Neural progenitor cell (in vitro differentiated cells): Measurements from ENCODE around the gene ADAM11. TPM values are rescaled to one million over a fixed set of nuclear protein-coding genes. Genes with fewer than 3 reads are reported as not detected.
"Not testable (repeated sequence)": the region's sequence is repeated elsewhere in the genome, so short reads cannot be mapped to it uniquely, and the experiment has no call there.

ENCODE experiments used
- DNase-seq: peaks from one replicate; pipeline ENCODE4 v3.0.0-alpha.2; 2016; ENCODE audit warnings: low spot score
- H2AFZ ChIP-seq: fragments of 200-600 bp; sonication (generic); replicated peaks from 2 replicates; pipeline ENCODE4 v1.6.1; 2016; ENCODE audit warnings: antibody characterized with exemption
- H3F3A ChIP-seq: fragments of 200-600 bp; sonication (generic); 2 replicates; pipeline ENCODE4 v1.6.1; 2016; ENCODE audit warnings: antibody characterized with exemption, low read depth
- H3K27ac ChIP-seq: fragments of 200-600 bp; sonication (generic); 2 replicates; pipeline ENCODE4 v1.5.1; 2016; ENCODE audit warnings: mild to moderate bottlenecking
- H3K27me3 ChIP-seq: fragments of 200-600 bp; sonication (generic); 2 replicates; pipeline ENCODE4 v1.6.1; 2016; ENCODE audit warnings: mild to moderate bottlenecking, moderate library complexity
- H3K36me3 ChIP-seq: fragments of 200-600 bp; sonication (generic); 2 replicates; pipeline ENCODE4 v1.5.1; 2016
- H3K4me1 ChIP-seq: fragments of 200-600 bp; sonication (generic); 2 replicates; pipeline ENCODE4 v1.6.1; 2016; ENCODE audit warnings: mixed run types
- H3K4me2 ChIP-seq: fragments of 200-600 bp; sonication (generic); 2 replicates; pipeline ENCODE4 v1.6.1; 2016
- H3K4me3 ChIP-seq: fragments of 200-600 bp; sonication (generic); 2 replicates; pipeline ENCODE4 v1.5.1; 2016
- H3K79me2 ChIP-seq: fragments of 200-600 bp; sonication (generic); 2 replicates; pipeline ENCODE4 v1.6.1; 2016; ENCODE audit warnings: low read depth
- H3K9ac ChIP-seq: fragments of 200-600 bp; sonication (generic); 2 replicates; pipeline ENCODE4 v1.6.1; 2016
- H3K9me3 ChIP-seq: fragments of 200-600 bp; sonication (generic); 2 replicates; pipeline ENCODE4 v1.5.1; 2016; ENCODE audit warnings: low read depth
- H4K20me1 ChIP-seq: fragments of 200-600 bp; sonication (generic); 2 replicates; pipeline ENCODE4 v1.6.1; 2016; ENCODE audit warnings: low read depth
- H3K27ac Mint-ChIP-seq: 3 replicates; pipeline ENCODE4 v1.8.0; 2021; ENCODE audit warnings: mixed read lengths
- H3K27me3 Mint-ChIP-seq: 2 replicates; pipeline ENCODE4 v1.8.0; 2022; ENCODE audit warnings: low read depth, mild to moderate bottlenecking, inconsistent platforms, moderate library complexity, mixed read lengths; ENCODE audit not compliant: insufficient read depth
- H3K36me3 Mint-ChIP-seq: 3 replicates; pipeline ENCODE4 v1.8.0; 2021; ENCODE audit warnings: mixed read lengths
- H3K4me1 Mint-ChIP-seq: 3 replicates; pipeline ENCODE4 v1.8.0; 2021; ENCODE audit warnings: mixed read lengths
- H3K4me3 Mint-ChIP-seq: 3 replicates; pipeline ENCODE4 v1.8.0; 2021; ENCODE audit warnings: mild to moderate bottlenecking, moderate library complexity, mixed read lengths
- H3K9me3 Mint-ChIP-seq: 3 replicates; pipeline ENCODE4 v1.8.0; 2020; ENCODE audit warnings: mixed read lengths
- CTCF ChIP-seq: fragments of 200-600 bp; sonication (generic); IDR thresholded peaks from 2 replicates; pipeline ENCODE4 v1.5.1; 2017; ENCODE audit warnings: antibody characterized with exemption, mild to moderate bottlenecking
- EZH2 ChIP-seq: fragments of 200-600 bp; sonication (generic); IDR thresholded peaks from 2 replicates; pipeline ENCODE4 v1.6.1; 2017; ENCODE audit warnings: antibody characterized with exemption, mild to moderate bottlenecking, moderate library complexity
- EZH2phosphoT487 ChIP-seq: fragments of 200-600 bp; sonication (generic); IDR thresholded peaks from 2 replicates; pipeline ENCODE4 v1.6.1; 2017; ENCODE audit warnings: antibody characterized with exemption
- total RNA-seq: library from RNA; depleted of rRNA; stranded (reverse); fragments of >200 nt; gene quantifications from 2 replicates; pipeline ENCODE4 v1.2.3, GENCODE V29; 2015; ENCODE audit warnings: low replicate concordance

The ADAM11 gene
- total RNA-seq, 1 donor from 2014 or later, result 1.4 TPM

DNA sequence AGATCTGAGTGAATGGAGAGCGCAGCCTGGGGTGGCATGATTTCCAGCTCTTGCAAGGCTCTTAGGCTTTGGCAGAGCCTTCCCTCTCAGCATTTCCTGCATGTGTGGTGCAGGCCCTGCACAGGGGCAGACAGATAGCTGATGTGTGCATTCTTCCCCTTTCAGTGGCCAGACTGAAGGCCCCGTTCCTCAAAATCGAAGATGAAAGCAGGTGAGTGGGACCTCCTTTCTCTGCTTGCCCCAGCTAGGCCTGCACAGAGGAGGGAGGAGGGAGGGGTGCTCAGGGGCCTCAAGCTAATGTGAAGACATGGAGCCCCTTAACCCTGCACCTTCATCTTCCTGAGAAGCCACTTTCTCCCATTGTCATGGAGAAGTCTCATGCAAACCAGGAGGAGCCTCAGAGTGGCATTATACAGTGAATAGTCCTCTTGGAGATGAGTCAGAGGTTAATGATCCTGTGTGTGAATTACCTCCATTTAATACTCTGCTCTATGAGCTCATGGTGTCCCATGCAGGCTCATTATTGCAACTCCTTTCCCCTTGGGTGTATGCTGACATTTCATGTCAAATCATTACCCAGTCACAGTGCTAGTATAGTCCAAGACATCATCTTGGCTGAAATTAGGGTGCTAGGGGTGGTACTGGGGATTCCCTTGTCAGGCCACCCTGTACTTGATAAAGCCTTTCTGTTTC is 20.4 kb upstream of the ADAM11 start:
- H3K4me3 Mint-ChIP-seq, result no peak overlapping the region
- Histone ChIP-seq H3K9ac (no peak overlapping the region), H3K79me2 (no peaks in the 10 kb centered on the region), H3K9me3 (no peaks in the 10 kb centered on the region), H3K27ac (no peak overlapping the region), H3K4me3 (no peak overlapping the region), H2AFZ (no peak overlapping the region), H3K4me1 (no peaks in the 10 kb centered on the region), H3F3A (peaks cover 4% of the 10 kb centered on the region), H4K20me1 (no peaks in the 10 kb centered on the region), H3K27me3 (no peaks in the 10 kb centered on the region), H3K4me2 (no peak overlapping the region), H3K36me3 (no peaks in the 10 kb centered on the region)
- H3K36me3 Mint-ChIP-seq, result peaks cover 18% of the 10 kb centered on the region
- no peak for TF ChIP-seq EZH2phosphoT487
- H3K27me3 Mint-ChIP-seq, result peaks cover 2% of the 10 kb centered on the region
- H3K9me3 Mint-ChIP-seq, result no peaks in the 10 kb centered on the region
- no peak overlapping the region for H3K27ac Mint-ChIP-seq
- no peaks in the 10 kb centered on the region for H3K4me1 Mint-ChIP-seq
- DNase-seq, result no peak

GRCh38 chr17:44741316-44741715 is 17.5 kb upstream of the ADAM11 start:
- H3K27ac Mint-ChIP-seq, result no peak overlapping the region
- Histone ChIP-seq H3K9me3 (no peaks in the 10 kb centered on the region), H3F3A (no peaks in the 10 kb centered on the region), H4K20me1 (no peaks in the 10 kb centered on the region), H3K79me2 (no peaks in the 10 kb centered on the region), H3K4me3 (no peak overlapping the region), H3K36me3 (no peaks in the 10 kb centered on the region), H2AFZ (no peak overlapping the region), H3K4me2 (no peak overlapping the region), H3K27me3 (no peaks in the 10 kb centered on the region), H3K9ac (no peak overlapping the region), H3K4me1 (no peaks in the 10 kb centered on the region), H3K27ac (no peak overlapping the region)
- H3K4me3 Mint-ChIP-seq, result no peak overlapping the region
- H3K9me3 Mint-ChIP-seq, result no peaks in the 10 kb centered on the region
- TF ChIP-seq CTCF (no peak), EZH2phosphoT487 (no peak), EZH2 (no peak)
- H3K36me3 Mint-ChIP-seq, result peaks cover 17% of the 10 kb centered on the region
- no peak for DNase-seq
- peaks cover 2% of the 10 kb centered on the region for H3K27me3 Mint-ChIP-seq
- no peaks in the 10 kb centered on the region for H3K4me1 Mint-ChIP-seq

GRCh38 chr17:44745301-44745700 is 13.5 kb upstream of the ADAM11 start:
- Histone ChIP-seq H3K79me2 (no peaks in the 10 kb centered on the region), H3K4me2 (no peak overlapping the region), H2AFZ (no peak overlapping the region), H4K20me1 (no peaks in the 10 kb centered on the region), H3K4me1 (no peaks in the 10 kb centered on the region), H3K27me3 (no peaks in the 10 kb centered on the region), H3K36me3 (no peaks in the 10 kb centered on the region), H3K9ac (no peak overlapping the region), H3F3A (no peaks in the 10 kb centered on the region), H3K4me3 (no peak overlapping the region), H3K9me3 (no peaks in the 10 kb centered on the region), H3K27ac (no peak overlapping the region)
- Mint-ChIP-seq H3K4me3 (no peak overlapping the region), H3K4me1 (peaks cover 13% of the 10 kb centered on the region), H3K36me3 (peaks cover 16% of the 10 kb centered on the region), H3K27ac (no peak overlapping the region), H3K9me3 (no peaks in the 10 kb centered on the region), H3K27me3 (no peaks in the 10 kb centered on the region)
- TF ChIP-seq EZH2 (no peak), CTCF (no peak), EZH2phosphoT487 (no peak)
- no peak for DNase-seq

- H3K9me3 Mint-ChIP-seq, H3K27me3 Mint-ChIP-seq, H3K27ac Mint-ChIP-seq, H3K36me3 ChIP-seq, DNase-seq, H3K4me2 ChIP-seq, H3K9me3 ChIP-seq, H2AFZ ChIP-seq, H3K9ac ChIP-seq, H3K27ac ChIP-seq, H4K20me1 ChIP-seq, H3K4me1 ChIP-seq, H3K4me3 Mint-ChIP-seq, H3K79me2 ChIP-seq, H3K4me3 ChIP-seq, H3F3A ChIP-seq, H3K27me3 ChIP-seq: not testable (repeated sequence)
- H3K4me1 Mint-ChIP-seq, result peaks cover 14% of the 10 kb centered on the region
- H3K36me3 Mint-ChIP-seq, result peaks cover 17% of the 10 kb centered on the region
These were observed 13.1 kb upstream of the ADAM11 start for GRCh38 chr17:44745738-44746137.
